Liver (tissue), 9 donors: ENCODE data around the gene NAT9. TPM values are rescaled to one million over a fixed set of nuclear protein-coding genes. Genes with fewer than 3 reads are reported as not detected.

Experiments
- DNase-seq: peaks from one replicate; pipeline ENCODE4 v3.0.0-alpha.2; 2017; ENCODE audit warnings: low spot score
- H3K27ac ChIP-seq, 2 donors: one replicate each; pipeline ENCODE4 v1.7.0; 2013; ENCODE audit warnings: inconsistent platforms in 2 of 2, low read length in 2 of 2, control low read depth in 1 of 2, low read depth in 1 of 2, mild to moderate bottlenecking in 1 of 2
- H3K27me3 ChIP-seq, 4 donors: one replicate each; pipeline versions ENCODE4 v1.6.1 to v1.7.0; 2013; ENCODE audit warnings: low read length in 3 of 4, inconsistent platforms in 1 of 4, mild to moderate bottlenecking in 1 of 4, moderate library complexity in 1 of 4; ENCODE audit not compliant: control insufficient read depth in 4 of 4, insufficient read depth in 4 of 4
- H3K36me3 ChIP-seq, 4 donors: one replicate each; pipeline versions ENCODE4 v1.6.1 to v1.7.0; 2013; ENCODE audit warnings: low read length in 3 of 4, mild to moderate bottlenecking in 3 of 4, low read depth in 1 of 4, moderate library complexity in 1 of 4; ENCODE audit not compliant: control insufficient read depth in 4 of 4, insufficient read depth in 3 of 4
- H3K4me1 ChIP-seq, 4 donors: one replicate each; pipeline versions ENCODE4 v1.6.1 to v1.7.0; 2013; ENCODE audit warnings: low read length in 3 of 4, mild to moderate bottlenecking in 3 of 4, moderate library complexity in 1 of 4; ENCODE audit not compliant: control insufficient read depth in 4 of 4, insufficient read depth in 4 of 4
- H3K4me3 ChIP-seq, 3 donors: one replicate each; pipeline versions ENCODE4 v1.6.1 to v1.7.0; 2013; ENCODE audit warnings: low read length in 3 of 3, control low read depth in 1 of 3, low read depth in 1 of 3, mild to moderate bottlenecking in 1 of 3
- H3K9ac ChIP-seq, 2 donors: one replicate each; pipeline ENCODE4 v1.7.0; 2013; ENCODE audit warnings: low read length in 2 of 2, mild to moderate bottlenecking in 2 of 2, moderate library complexity in 2 of 2, control low read depth in 1 of 2, low read depth in 1 of 2
- H3K9me3 ChIP-seq, 4 donors: one replicate each; pipeline versions ENCODE4 v1.6.1 to v1.7.0; 2013; ENCODE audit warnings: low read length in 3 of 4; ENCODE audit not compliant: control insufficient read depth in 4 of 4
- ATF3 ChIP-seq: IDR thresholded peaks from 2 replicates; pipeline ENCODE4 v1.6.1; 2016; ENCODE audit warnings: antibody characterized with exemption
- EGR1 ChIP-seq, 2 donors: IDR thresholded peaks; 2 replicates each; pipeline ENCODE4 v1.6.1; 2016 to 2018; ENCODE audit warnings: antibody characterized with exemption in 2 of 2, low read depth in 2 of 2
- FOXA1 ChIP-seq: IDR thresholded peaks from 2 replicates; pipeline ENCODE4 v1.6.1; 2016; ENCODE audit warnings: antibody characterized with exemption
- FOXA2 ChIP-seq: IDR thresholded peaks from 2 replicates; pipeline ENCODE4 v1.6.1; 2016; ENCODE audit warnings: antibody characterized with exemption
- GABPA ChIP-seq, 2 donors: IDR thresholded peaks in 1 of 2; conservative IDR thresholded peaks in 1 of 2; 2 replicates each; pipeline ENCODE4 v1.6.1; 2016; ENCODE audit warnings: antibody characterized with exemption in 2 of 2, mild to moderate bottlenecking in 1 of 2, moderate library complexity in 1 of 2
- HNF4A ChIP-seq, 2 donors: conservative IDR thresholded peaks; 2 replicates each; pipeline ENCODE4 v1.6.1; 2016; ENCODE audit warnings: antibody characterized with exemption in 2 of 2, mild to moderate bottlenecking in 2 of 2
- HNF4G ChIP-seq: IDR thresholded peaks from 2 replicates; pipeline ENCODE4 v1.6.1; 2016; ENCODE audit warnings: antibody characterized with exemption
- JUND ChIP-seq, 2 donors: IDR thresholded peaks; 2 replicates each; pipeline ENCODE4 v1.6.1; 2016; ENCODE audit warnings: antibody characterized with exemption in 2 of 2
- NR2F2 ChIP-seq: IDR thresholded peaks from 2 replicates; pipeline ENCODE4 v1.6.1; 2016; ENCODE audit warnings: antibody characterized with exemption
- RAD21 ChIP-seq, 2 donors: IDR thresholded peaks; 2 replicates each; pipeline ENCODE4 v1.6.1; 2016; ENCODE audit warnings: antibody characterized with exemption in 2 of 2, mild to moderate bottlenecking in 2 of 2
- REST ChIP-seq: IDR thresholded peaks from 2 replicates; pipeline ENCODE4 v1.6.1; 2016; ENCODE audit warnings: antibody characterized with exemption, mild to moderate bottlenecking
- RXRA ChIP-seq, 2 donors: IDR thresholded peaks; 2 replicates each; pipeline ENCODE4 v1.6.1; 2017 to 2018; ENCODE audit warnings: antibody characterized with exemption in 2 of 2, mild to moderate bottlenecking in 1 of 2
- SP1 ChIP-seq: IDR thresholded peaks from 2 replicates; pipeline ENCODE4 v1.6.1; 2018; ENCODE audit warnings: antibody characterized with exemption, mild to moderate bottlenecking
- TAF1 ChIP-seq: conservative IDR thresholded peaks from 2 replicates; pipeline ENCODE4 v1.6.1; 2016; ENCODE audit warnings: antibody characterized with exemption, mild to moderate bottlenecking
- YY1 ChIP-seq: IDR thresholded peaks from 2 replicates; pipeline ENCODE4 v1.6.1; 2016; ENCODE audit warnings: antibody characterized with exemption, mild to moderate bottlenecking
- ZBTB33 ChIP-seq: IDR thresholded peaks from 2 replicates; pipeline ENCODE4 v1.6.1; 2016; ENCODE audit warnings: antibody characterized with exemption
- WGBS: extraction: QIAGEN DNeasy Blood & Tissue Kit; methylation state at CpG from one replicate; pipeline ENCODE4 v1.1.7; 2013; 5-methylcytosine and 5-hydroxymethylcytosine counted together
- polyA plus RNA-seq, 2 donors: library from polyadenylated mRNA; stranded (reverse) in 1 of 2; unstranded in 1 of 2; fragments of 200-250 nt in 1 of 2; fragments of >200 nt in 1 of 2; fragmentation: Nextera tagmentation in 1 of 2; extraction: Ambion mirVana in 1 of 2; gene quantifications; one replicate each; pipeline versions ENCODE4 v1.2.1 to v1.2.3, GENCODE V29; 2013 to 2015
- total RNA-seq, 2 donors: library from RNA; depleted of rRNA; stranded (reverse); fragments of >200 nt; gene quantifications; one replicate each; pipeline ENCODE4 v1.2.3, GENCODE V29; 2014
- TF ChIP-seq, protein P1 (sequence below): IDR thresholded peaks from 2 replicates; pipeline ENCODE4 v1.6.1; 2016; ENCODE audit warnings: antibody characterized with exemption
- TF ChIP-seq, protein P2 (sequence below): fragments of 150-350 bp; IDR thresholded peaks from 2 replicates; pipeline ENCODE4 v1.5.1; 2017; ENCODE audit warnings: improper control_type of control experiment, low read depth, low read length; ENCODE audit not compliant: missing input control
- donor health status: healthy.
- donor health status: healthy.
- donor health status: healthy.
- donor health status: healthy.
- donor health status: healthy.

NAT9 gene
- total and polyA plus RNA-seq, 4 donors = 8.1 to 25.5 (median 17.1) TPM

GRCh38 chr17:74814453-74814852 is 38.3 kb upstream of the NAT9 start:
- Histone ChIP-seq H3K27ac (no peak overlapping the region), H3K4me3 (no peak overlapping the region), H3K9me3 (no peaks in the 10 kb centered on the region), H3K4me1 (peaks cover 0 to 3% (median 0%) of the 10 kb centered on the region in 4 donors), H3K36me3 (peaks cover 0 to 2% (median 0%) of the 10 kb centered on the region in 4 donors), H3K9ac (no peak overlapping the region), H3K27me3 (no peaks in the 10 kb centered on the region)
- 93% methylated on average over 5 of the region's 5 CpGs for WGBS
- DNase-seq = no peak
- TF ChIP-seq REST (no peak), HNF4G (no peak), GABPA (IDR thresholded peaks at IDR 0.05 in 1 of 2, conservative IDR thresholded peaks at IDR 0.05 in 1 of 2) (no peak), RAD21 (IDR thresholded peaks at IDR 0.05) (no peak), FOXA1 (no peak), EGR1 (IDR thresholded peaks at IDR 0.05; ENCODE audit: low read depth in 2 of 2) (no peak), JUND (IDR thresholded peaks at IDR 0.05) (no peak), YY1 (no peak), NR2F2 (no peak), ATF3 (no peak), ZBTB33 (no peak), TAF1 (no peak), SP1 (no peak), FOXA2 (no peak), HNF4A (conservative IDR thresholded peaks at IDR 0.05) (no peak), RXRA (IDR thresholded peaks at IDR 0.05) (no peak)
- TF ChIP-seq, protein P1, sequence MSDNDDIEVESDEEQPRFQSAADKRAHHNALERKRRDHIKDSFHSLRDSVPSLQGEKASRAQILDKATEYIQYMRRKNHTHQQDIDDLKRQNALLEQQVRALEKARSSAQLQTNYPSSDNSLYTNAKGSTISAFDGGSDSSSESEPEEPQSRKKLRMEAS = no peak
- TF ChIP-seq, protein P2, sequence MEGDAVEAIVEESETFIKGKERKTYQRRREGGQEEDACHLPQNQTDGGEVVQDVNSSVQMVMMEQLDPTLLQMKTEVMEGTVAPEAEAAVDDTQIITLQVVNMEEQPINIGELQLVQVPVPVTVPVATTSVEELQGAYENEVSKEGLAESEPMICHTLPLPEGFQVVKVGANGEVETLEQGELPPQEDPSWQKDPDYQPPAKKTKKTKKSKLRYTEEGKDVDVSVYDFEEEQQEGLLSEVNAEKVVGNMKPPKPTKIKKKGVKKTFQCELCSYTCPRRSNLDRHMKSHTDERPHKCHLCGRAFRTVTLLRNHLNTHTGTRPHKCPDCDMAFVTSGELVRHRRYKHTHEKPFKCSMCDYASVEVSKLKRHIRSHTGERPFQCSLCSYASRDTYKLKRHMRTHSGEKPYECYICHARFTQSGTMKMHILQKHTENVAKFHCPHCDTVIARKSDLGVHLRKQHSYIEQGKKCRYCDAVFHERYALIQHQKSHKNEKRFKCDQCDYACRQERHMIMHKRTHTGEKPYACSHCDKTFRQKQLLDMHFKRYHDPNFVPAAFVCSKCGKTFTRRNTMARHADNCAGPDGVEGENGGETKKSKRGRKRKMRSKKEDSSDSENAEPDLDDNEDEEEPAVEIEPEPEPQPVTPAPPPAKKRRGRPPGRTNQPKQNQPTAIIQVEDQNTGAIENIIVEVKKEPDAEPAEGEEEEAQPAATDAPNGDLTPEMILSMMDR = no peak
